Osteoblast (primary cell): ENCODE data around the gene UBL4B. TPM values are rescaled to one million over a fixed set of nuclear protein-coding genes. Genes with fewer than 3 reads are reported as not detected.

Experiments
- DNase-seq: peaks from one replicate; pipeline ENCODE4 v3.0.0; 2011; ENCODE audit warnings: low spot score, mixed read lengths; ENCODE audit not compliant: insufficient read length; ENCODE audit errors: missing footprints
- H2AFZ ChIP-seq: 2 replicates; pipeline ENCODE4 v1.6.0; 2011; ENCODE audit warnings: mild to moderate bottlenecking, low read length
- H3K27ac ChIP-seq: 2 replicates; pipeline ENCODE4 v1.5.1; 2011; ENCODE audit warnings: mild to moderate bottlenecking, low read depth, low read length, moderate library complexity
- H3K27me3 ChIP-seq: 2 replicates; pipeline ENCODE4 v1.6.0; 2012; ENCODE audit warnings: mild to moderate bottlenecking, control low read depth, inconsistent platforms, low read length, moderate library complexity; ENCODE audit not compliant: insufficient read depth
- H3K36me3 ChIP-seq: 2 replicates; pipeline ENCODE4 v1.5.1; 2011; ENCODE audit warnings: mild to moderate bottlenecking, low read length, control low read depth, moderate library complexity; ENCODE audit not compliant: insufficient read depth
- H3K4me1 ChIP-seq: 2 replicates; pipeline ENCODE4 v1.5.1; 2011; ENCODE audit warnings: mild to moderate bottlenecking, low read length, control low read depth, moderate library complexity; ENCODE audit not compliant: insufficient read depth
- H3K4me2 ChIP-seq: 2 replicates; pipeline ENCODE4 v1.6.0; 2011; ENCODE audit warnings: mild to moderate bottlenecking, low read length; ENCODE audit not compliant: insufficient read depth
- H3K4me3 ChIP-seq: fragments of 200-600 bp; sonication (generic); 3 replicates; pipeline ENCODE4 v1.5.1; 2012; ENCODE audit warnings: mild to moderate bottlenecking, low read length, inconsistent platforms; ENCODE audit not compliant: insufficient read depth
- H3K79me2 ChIP-seq: 2 replicates; pipeline ENCODE4 v1.6.0; 2012; ENCODE audit warnings: mild to moderate bottlenecking, low read length, control low read depth, inconsistent platforms; ENCODE audit not compliant: insufficient read depth
- H3K9me3 ChIP-seq: 2 replicates; pipeline ENCODE4 v1.5.1; 2011; ENCODE audit warnings: low read depth, low read length, control low read depth
- H4K20me1 ChIP-seq: 2 replicates; pipeline ENCODE4 v1.6.0; 2012; ENCODE audit warnings: mild to moderate bottlenecking, low read length, control low read depth; ENCODE audit not compliant: insufficient read depth
- CTCF ChIP-seq: IDR thresholded peaks from 2 replicates; pipeline ENCODE4 v1.5.1; 2011; ENCODE audit warnings: mild to moderate bottlenecking, low read depth, low read length, moderate library complexity; ENCODE audit errors: extremely low read depth
- total RNA-seq: library from RNA; depleted of rRNA; stranded (reverse); fragments of >200 nt; gene quantifications from 2 replicates; pipeline ENCODE4 v1.2.3, GENCODE V29; 2012

The UBL4B gene
- 1.1 and 1.8 TPM in 2 replicates for total RNA-seq

DNA sequence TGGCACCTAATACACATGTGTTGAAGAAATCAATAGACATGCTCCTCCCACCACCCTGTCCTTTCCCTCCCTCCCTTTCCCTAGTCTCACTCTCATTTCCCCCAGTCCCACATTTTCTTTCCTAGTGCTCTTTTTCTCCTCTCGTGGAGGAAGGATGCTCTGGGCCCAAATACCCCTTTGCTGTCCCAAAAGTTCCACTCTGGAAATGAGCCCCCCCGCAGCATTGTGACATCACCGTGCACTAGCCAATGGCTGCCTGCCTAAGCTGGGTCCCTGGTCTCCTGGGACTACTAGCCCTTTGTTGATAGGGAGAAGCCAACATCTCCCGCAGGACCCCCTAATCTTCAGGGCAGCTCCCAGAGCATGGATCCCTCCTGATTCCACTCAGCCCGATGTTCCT, at the start of gene UBL4B:
Gene UBL4B (plus strand): TSS at position 301 of the 400 bp plus-strand sequence. CDS start 92 bp downstream, at position 393.
- Histone ChIP-seq H4K20me1 (no peaks in the 10 kb centered on the region), H3K27me3 (peaks cover 26% of the 10 kb centered on the region), H3K36me3 (no peaks in the 10 kb centered on the region), H3K4me2 (no peak within 1 kb of the TSS), H3K79me2 (no peaks in the 10 kb centered on the region), H3K4me3 (no peak within 1 kb of the TSS), H2AFZ (no peak within 1 kb of the TSS), H3K27ac (no peak within 1 kb of the TSS), H3K4me1 (peaks cover 6% of the 10 kb centered on the region), H3K9me3 (no peaks in the 10 kb centered on the region)
- no peak for TF ChIP-seq CTCF
- DNase-seq = no peak

GRCh38 chr1:110062612-110063011, 49.6 kb upstream of the UBL4B start:
- Histone ChIP-seq H3K79me2 (no peaks in the 10 kb centered on the region), H4K20me1 (peaks cover 10% of the 10 kb centered on the region), H3K4me3 (no peak overlapping the region), H3K9me3 (no peaks in the 10 kb centered on the region), H2AFZ (no peak overlapping the region), H3K27ac (no peak overlapping the region), H3K4me2 (no peak overlapping the region), H3K36me3 (no peaks in the 10 kb centered on the region), H3K27me3 (peaks cover 8% of the 10 kb centered on the region), H3K4me1 (peaks cover 18% of the 10 kb centered on the region)
- no peak for DNase-seq
- no peak for TF ChIP-seq CTCF

DNA sequence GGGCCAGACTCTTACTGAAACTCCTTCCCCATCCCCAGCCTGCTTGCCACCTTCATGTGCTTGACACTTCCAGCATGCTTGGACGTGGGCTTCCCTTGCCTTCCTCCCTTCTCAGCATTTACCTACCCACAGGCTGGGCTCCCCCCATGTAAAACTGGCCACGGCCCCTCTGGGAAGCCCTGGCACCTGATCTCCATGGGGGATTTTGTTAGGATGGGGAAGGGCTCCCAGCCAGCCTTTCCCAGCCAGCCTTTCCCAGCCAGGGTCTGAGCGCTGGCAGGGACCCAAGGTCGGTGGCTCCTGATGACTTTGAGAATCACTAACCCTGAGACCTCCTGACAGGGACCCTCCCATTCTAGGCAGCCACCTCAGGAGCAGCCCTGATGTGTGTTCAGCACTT, 48.5 kb upstream of the UBL4B start:
- Histone ChIP-seq H3K27me3 (peaks cover 20% of the 10 kb centered on the region), H3K27ac (no peak overlapping the region), H3K4me2 (no peak overlapping the region), H3K4me3 (no peak overlapping the region), H4K20me1 (peaks cover 8% of the 10 kb centered on the region), H3K9me3 (no peaks in the 10 kb centered on the region), H3K4me1 (peaks cover 6% of the 10 kb centered on the region), H2AFZ (no peak overlapping the region), H3K79me2 (no peaks in the 10 kb centered on the region), H3K36me3 (no peaks in the 10 kb centered on the region)
- no peak for DNase-seq
- no peak for TF ChIP-seq CTCF

DNA sequence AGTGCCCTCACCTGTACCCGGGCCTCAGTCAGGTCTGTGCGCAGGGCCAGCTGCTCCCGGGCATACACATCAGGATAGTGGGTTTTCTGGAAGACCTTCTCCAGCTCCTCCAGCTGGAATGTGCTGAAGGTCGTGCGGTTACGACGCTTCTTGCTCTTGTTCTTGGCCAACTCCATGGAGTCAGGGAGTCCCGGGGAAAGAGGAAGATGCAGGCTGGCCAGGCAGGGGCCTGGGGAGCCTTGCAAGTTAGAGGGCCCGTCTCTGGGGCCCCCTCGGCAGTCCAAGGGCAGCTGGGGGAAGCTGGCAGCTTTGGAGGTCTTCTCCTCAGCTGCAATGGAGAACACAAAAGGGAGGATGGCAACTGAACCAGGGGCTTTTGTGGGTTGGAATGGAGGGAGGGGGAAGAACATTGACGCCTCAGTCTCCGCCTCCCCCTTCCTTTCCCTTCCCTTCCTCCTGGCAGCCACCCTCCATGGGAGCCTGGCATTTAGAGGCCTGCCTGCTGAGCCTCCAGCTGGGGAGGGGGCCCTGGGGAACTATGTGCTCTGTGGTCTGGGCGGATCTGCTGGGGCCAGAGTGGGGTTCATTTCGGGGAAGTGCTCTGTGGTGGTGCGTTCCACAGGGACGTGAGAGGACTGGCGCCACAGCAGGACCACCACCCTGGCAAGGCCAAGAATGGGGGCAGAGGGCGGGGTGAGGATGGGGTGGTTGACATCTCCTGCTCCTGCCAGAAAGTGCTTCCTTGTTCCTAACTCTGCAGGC, 47.5 kb upstream of the UBL4B start:
- Histone ChIP-seq H3K9me3 (no peaks in the 10 kb centered on the region), H3K4me1 (peaks cover 3% of the 10 kb centered on the region), H3K4me3 (no peak overlapping the region), H4K20me1 (peaks cover 9% of the 10 kb centered on the region), H3K4me2 (no peak overlapping the region), H3K27ac (no peak overlapping the region), H2AFZ (no peak overlapping the region), H3K27me3 (peaks cover 30% of the 10 kb centered on the region), H3K79me2 (no peaks in the 10 kb centered on the region), H3K36me3 (no peaks in the 10 kb centered on the region)
- no peak for TF ChIP-seq CTCF
- peak; percentile 55 for DNase-seq
